Heart right ventricle (tissue), 16 donors: ENCODE measurements around the gene ECSIT. TPM values are rescaled to one million over a fixed set of nuclear protein-coding genes. Genes with fewer than 3 reads are reported as not detected.

Experiments used
- ATAC-seq, 8 donors: fragments of 200-7000 bp; cut with Tn5 transposase; one replicate each; pipeline ENCODE4 v1.9.1; 2020; ENCODE audit warnings: mild to moderate bottlenecking in 8 of 8, moderate library complexity in 8 of 8, moderate number of reproducible peaks in 1 of 8
- DNase-seq, 2 donors: peaks; one replicate each; pipeline ENCODE4 v3.0.0-alpha.2; 2020
- H3K27ac ChIP-seq, 10 donors: fragments of 200-600 bp; sonication (generic) in 2 of 10; one replicate each; pipeline versions ENCODE4 v1.5.0 to v1.8.0; 2020 to 2022; ENCODE audit warnings: mild to moderate bottlenecking in 3 of 10
- H3K27me3 ChIP-seq, 7 donors: fragments of 200-600 bp; one replicate each; pipeline ENCODE4 v1.8.0; 2021 to 2022; ENCODE audit warnings: mild to moderate bottlenecking in 2 of 7
- H3K36me3 ChIP-seq, 9 donors: fragments of 200-600 bp; sonication (generic) in 1 of 9; one replicate each; pipeline versions ENCODE4 v1.5.0 to v1.8.0; 2020 to 2022; ENCODE audit warnings: mild to moderate bottlenecking in 2 of 9
- H3K4me1 ChIP-seq, 9 donors: fragments of 200-600 bp; sonication (generic) in 1 of 9; one replicate each; pipeline versions ENCODE4 v1.5.0 to v1.8.0; 2020 to 2022; ENCODE audit warnings: mild to moderate bottlenecking in 4 of 9
- H3K4me3 ChIP-seq, 10 donors: fragments of 200-600 bp; sonication (generic) in 2 of 10; one replicate each; pipeline versions ENCODE4 v1.5.0 to v1.8.0; 2020 to 2022; ENCODE audit warnings: mild to moderate bottlenecking in 7 of 10, moderate library complexity in 2 of 10
- H3K9me3 ChIP-seq, 11 donors: fragments of 200-600 bp in 10 of 11; sonication (generic) in 2 of 11; one replicate each; pipeline versions ENCODE4 v1.5.0 to v1.8.0; 2013 to 2022; ENCODE audit warnings: mild to moderate bottlenecking in 2 of 11, control low read depth in 1 of 11, moderate library complexity in 1 of 11
- WGBS, 2 donors: extraction: QIAGEN DNeasy Blood & Tissue Kit; methylation state at CpG; one replicate each; pipeline ENCODE4 v1.1.7; 2013; ENCODE audit warnings: inconsistent platforms in 1 of 2; 5-methylcytosine and 5-hydroxymethylcytosine counted together
- intact Hi-C, 10 donors: fragments of 100-400 bp; cut with DNase I; formaldehyde crosslinking; loops; one replicate each; pipeline versions ENCODE4 v1.11.1 to v1.14.2; 2022
- polyA plus RNA-seq, 2 donors: library from polyadenylated mRNA; stranded (reverse); fragments of 200-250 nt; gene quantifications; one replicate each; pipeline ENCODE4 v1.2.3, GENCODE V29; 2013
- total RNA-seq, 10 donors: library from RNA; stranded (reverse); fragmentation: NEBNext Ultra II Directional in 3 of 10; extraction: Animal tissue kit (Norgen Biotek cat#: 25700) in 3 of 10; gene quantifications; one replicate each; pipeline versions ENCODE4 v1.2.1 to v1.2.4, GENCODE V29; 2021 to 2023
- TF ChIP-seq, protein P1 (sequence below), 9 donors: fragments of 200-600 bp; sonication (generic) in 2 of 9; IDR thresholded peaks; one replicate each; pipeline versions ENCODE4 v1.5.0 to v1.8.0; 2021 to 2022; ENCODE audit warnings: antibody characterized with exemption in 9 of 9, mild to moderate bottlenecking in 5 of 9, moderate library complexity in 1 of 9
- donor health status: Arrhythmogenic right ventricular cardiomyopathy.
- donor health status: ischemic (EF 13 %, LVEDD 7.1; RV severe dilation, severe dysfunction).
- donor health status: healthy with polysubstance abuse.
- donor health status: DM: no; HTN: yes; CAD: no.
- donor health status: DM: no; HTN: no; CAD: no.
- donor health status: ischemic (EF 25% LVEDD 6.9; RV normal size, moderate dysfunction).
- donor health status: ischemic (EF 25% LVEDD 5.7; RV mildly dilated, moderate dysfunction).
- donor health status: healthy.
- donor health status: DM: yes; HTN: yes; CAD: no.
- donor health status: Ischemic cardiomyopathy.
- donor health status: ischemic (EF 35%, LVEDD 5.7; RV mildly dilated, moderate dysfunction).
- donor health status: nonischemic (EF 11% LVEDD 7.7; RV severe dilation, severe dysfunction).
- donor health status: DM: yes; HTN: yes; CAD: no.
- donor health status: PGD.
- donor health status: ischemic (EF 29% LVEDD 5.4; RV normal size, mild dysfunction).
- donor health status: nonischemic (EF 23%, LVEDD 6.1; RV moderate dilation, normal function).

Gene ECSIT
- total and polyA plus RNA-seq, 12 donors = 86.8 to 226 (median 139) TPM

DNA sequence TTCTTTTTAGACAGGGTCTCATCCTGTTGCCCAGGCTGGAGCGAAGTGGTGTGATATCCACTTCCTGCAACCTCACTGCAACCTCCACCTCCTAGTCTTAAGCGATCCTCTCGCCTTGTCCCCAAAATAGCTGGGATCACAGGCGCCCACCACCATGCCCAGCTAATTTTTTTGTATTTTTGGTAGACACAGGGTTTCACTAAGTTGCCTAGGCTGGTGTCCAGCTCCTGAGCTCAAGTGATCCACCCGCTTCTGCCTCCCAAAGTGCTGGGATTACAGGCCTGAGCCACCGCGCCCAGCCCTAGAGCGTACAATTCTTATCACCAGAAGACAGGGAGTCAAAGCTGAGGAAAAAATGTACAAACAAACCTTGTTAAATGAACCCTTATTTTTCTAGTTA is 34.6 kb upstream of the ECSIT start:
- H3K4me1 ChIP-seq = peaks cover 4 to 27% (median 14%) of the 10 kb centered on the region in 9 donors
- no peak overlapping the region for H3K27ac ChIP-seq
- 76 to 87% methylated on average over 8 of the region's 8 CpGs for WGBS, 2 donors
- H3K27me3 ChIP-seq = no peaks in the 10 kb centered on the region
- peaks cover 0 to 2% (median 0%) of the 10 kb centered on the region in 9 donors for H3K36me3 ChIP-seq
- TF ChIP-seq, protein P1, sequence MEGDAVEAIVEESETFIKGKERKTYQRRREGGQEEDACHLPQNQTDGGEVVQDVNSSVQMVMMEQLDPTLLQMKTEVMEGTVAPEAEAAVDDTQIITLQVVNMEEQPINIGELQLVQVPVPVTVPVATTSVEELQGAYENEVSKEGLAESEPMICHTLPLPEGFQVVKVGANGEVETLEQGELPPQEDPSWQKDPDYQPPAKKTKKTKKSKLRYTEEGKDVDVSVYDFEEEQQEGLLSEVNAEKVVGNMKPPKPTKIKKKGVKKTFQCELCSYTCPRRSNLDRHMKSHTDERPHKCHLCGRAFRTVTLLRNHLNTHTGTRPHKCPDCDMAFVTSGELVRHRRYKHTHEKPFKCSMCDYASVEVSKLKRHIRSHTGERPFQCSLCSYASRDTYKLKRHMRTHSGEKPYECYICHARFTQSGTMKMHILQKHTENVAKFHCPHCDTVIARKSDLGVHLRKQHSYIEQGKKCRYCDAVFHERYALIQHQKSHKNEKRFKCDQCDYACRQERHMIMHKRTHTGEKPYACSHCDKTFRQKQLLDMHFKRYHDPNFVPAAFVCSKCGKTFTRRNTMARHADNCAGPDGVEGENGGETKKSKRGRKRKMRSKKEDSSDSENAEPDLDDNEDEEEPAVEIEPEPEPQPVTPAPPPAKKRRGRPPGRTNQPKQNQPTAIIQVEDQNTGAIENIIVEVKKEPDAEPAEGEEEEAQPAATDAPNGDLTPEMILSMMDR (IDR thresholded peaks at IDR 0.05) = no peak
- no peaks in the 10 kb centered on the region for H3K9me3 ChIP-seq
- intact Hi-C loops = no loop called here
- H3K4me3 ChIP-seq = no peak overlapping the region
- no peak for DNase-seq
- ATAC-seq = no peak

DNA sequence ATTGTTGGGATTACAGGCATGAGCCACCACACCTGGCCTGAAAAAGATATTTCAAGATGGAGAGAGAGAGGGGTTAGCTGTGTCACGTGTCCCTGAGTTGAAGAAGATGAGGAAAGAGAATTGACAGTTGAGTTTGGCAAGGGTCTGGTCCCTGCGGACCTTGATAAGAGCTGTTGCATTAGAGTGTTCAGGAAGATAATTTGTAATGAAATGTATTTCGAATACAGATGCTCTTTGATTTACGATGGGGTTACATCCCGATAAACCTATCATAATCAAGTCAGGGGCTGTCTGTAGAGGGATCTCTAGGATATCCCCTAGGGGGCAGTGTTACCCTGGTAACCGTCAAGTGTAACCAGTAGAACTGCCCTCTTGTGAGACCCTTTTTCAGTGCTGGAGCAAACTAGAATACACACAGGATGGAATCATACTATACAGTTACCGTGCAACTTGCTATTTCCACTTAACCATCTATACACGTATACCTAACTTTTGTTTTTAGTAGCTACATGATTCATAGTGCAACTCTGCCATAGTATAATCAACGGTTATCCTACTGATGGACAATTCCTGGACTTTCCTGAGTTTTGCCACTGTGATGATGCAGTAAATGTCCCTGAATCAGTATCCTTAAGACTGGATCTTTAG is 31.6 kb upstream of the ECSIT start:
- intact Hi-C loops = loop anchor here in 2 of 10 donors (2.0 kb wide), 1 partner anchor 26 kb away; no protein-coding TSS in a partner anchor
- Histone ChIP-seq H3K4me3 (peak overlapping the region in 3 of 10 donors; percentile 85 to 91 (median 89)), H3K27ac (no peak overlapping the region), H3K27me3 (no peaks in the 10 kb centered on the region), H3K4me1 (peaks cover 9 to 41% (median 33%) of the 10 kb centered on the region in 9 donors), H3K36me3 (peaks cover 0 to 16% (median 0%) of the 10 kb centered on the region in 9 donors), H3K9me3 (no peaks in the 10 kb centered on the region)
- peak in 6 of 8 donors; percentile 17 to 63 (median 46) for ATAC-seq
- 15 to 16% methylated on average over 9 of the region's 9 CpGs for WGBS, 2 donors
- TF ChIP-seq, protein P1 (IDR thresholded peaks at IDR 0.05) = peak; percentile 29 to 80 (median 65)
- DNase-seq = peak in 1 of 2 donors; percentile 58

DNA sequence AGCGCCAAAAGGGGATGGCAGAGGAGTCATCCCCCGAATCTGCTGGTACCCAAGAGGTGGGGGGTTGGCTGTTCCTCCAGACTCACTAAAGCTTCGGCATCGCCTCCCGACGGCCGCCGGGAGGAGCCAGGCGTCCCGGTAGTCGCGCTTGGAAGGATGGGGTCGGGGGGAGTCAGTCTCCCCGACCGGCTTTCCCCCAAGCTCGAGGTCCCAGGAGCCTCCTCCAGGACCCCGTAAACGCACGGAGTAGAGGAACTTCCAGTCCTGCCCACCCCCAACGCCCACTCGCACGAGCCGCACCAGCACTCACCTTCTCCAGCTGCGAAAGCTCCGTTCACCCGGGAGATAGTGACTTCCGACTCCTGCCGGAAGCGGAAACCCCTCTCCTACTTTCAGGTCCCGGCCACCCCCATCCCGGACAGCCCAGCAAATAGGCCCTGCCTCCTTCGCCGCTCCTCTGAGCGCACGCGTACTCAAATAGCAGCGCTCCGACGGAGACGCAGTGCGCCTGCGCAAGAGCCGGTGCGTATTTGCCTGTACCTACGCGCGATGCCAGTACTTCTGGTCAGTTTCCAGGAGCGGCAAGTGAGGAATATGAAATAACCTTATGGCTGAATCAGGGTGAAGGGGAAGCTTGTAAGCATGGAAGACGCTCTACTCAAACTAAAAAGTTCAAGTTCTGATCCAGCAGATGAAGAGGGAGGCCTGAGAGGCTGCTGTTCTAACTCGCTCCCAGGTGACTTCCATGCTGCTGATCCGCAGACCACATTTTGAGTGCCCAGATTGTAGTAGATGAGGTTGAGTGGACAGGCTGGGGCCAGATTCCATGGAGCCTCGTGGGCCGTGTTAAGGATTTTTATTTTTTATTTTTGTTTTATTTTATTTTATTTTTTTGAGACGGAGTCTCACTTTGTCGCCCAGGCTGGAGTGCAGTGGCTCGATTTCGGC is 30.2 kb upstream of the ECSIT start, which contains the start of gene ELOF1:
Gene ELOF1 (minus strand): TSS at position 350 of the 948 bp plus-strand sequence. CDS start 4,883 bp downstream, outside the sequence.
- Histone ChIP-seq H3K4me1 (peaks cover 9 to 44% (median 36%) of the 10 kb centered on the region in 9 donors), H3K36me3 (peaks cover 0 to 27% (median 5%) of the 10 kb centered on the region in 9 donors), H3K9me3 (no peaks in the 10 kb centered on the region), H3K27ac (peak within 1 kb of the TSS; percentile 15 to 87 (median 74)), H3K27me3 (no peaks in the 10 kb centered on the region), H3K4me3 (peak within 1 kb of the TSS; percentile 61 to 96 (median 82))
- TF ChIP-seq, protein P1 (IDR thresholded peaks at IDR 0.05) = peak in 3 of 9 donors; percentile 24 to 45 (median 37)
- DNase-seq = peak; percentile 97 to 98
- intact Hi-C loops = loop anchor here in 1 of 10 donors (2.0 kb wide), 1 partner anchor 22 kb away; no protein-coding TSS in a partner anchor
- 2 to 4% methylated on average over 57 of the region's 57 CpGs for WGBS, 2 donors
- peak; percentile 97 to 99 (median 99) for ATAC-seq
